ENCODE measurements around the gene WNK2. TPM values are rescaled to one million over a fixed set of nuclear protein-coding genes. Genes with fewer than 3 reads are reported as not detected.
A peak's percentile ranks its signal among the peaks of the same experiment; 100 is the strongest.
"Not testable (repeated sequence)": the region's sequence is repeated elsewhere in the genome, so short reads cannot be mapped to it uniquely, and the experiment has no call there.

WNK2 gene
- total and polyA plus RNA-seq, 12 donors = 16.6 to 236 (median 178) TPM

DNA sequence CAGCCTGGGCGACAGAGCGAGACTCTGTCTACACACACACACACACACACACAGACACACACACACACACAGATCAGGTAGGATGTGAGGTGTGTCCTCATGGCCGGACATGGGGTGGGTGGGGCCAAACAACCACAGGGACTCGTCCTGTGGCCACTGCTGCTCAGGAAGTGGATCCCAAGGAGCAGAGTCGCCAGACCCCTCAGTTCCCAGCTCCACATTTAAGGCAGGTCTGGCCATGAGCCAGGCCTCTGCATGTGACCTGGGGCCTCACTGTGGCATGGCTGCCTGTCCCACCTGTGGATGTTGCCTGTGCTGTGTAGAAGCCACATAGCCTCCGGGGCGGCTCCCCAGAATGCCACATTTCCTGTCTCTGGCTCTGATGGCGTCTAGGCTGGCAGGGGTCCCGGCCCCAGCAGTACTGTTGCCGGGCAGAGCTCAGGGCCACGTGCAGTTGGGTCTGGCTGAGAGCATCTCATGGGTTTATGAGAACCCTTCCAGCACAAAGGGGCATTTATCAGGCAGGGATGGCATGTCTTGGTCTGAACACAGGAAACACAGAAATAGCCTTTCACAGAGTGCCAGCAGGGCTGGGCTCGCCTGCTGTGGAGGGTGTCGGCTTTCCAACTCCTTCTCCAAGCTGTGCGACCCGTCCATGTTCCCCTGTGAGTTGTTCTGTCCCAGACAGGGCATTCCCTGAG lies 40.0 kb upstream of the WNK2 start:
- peak; percentile 47 to 79 (median 62) for ATAC-seq
- intact Hi-C loops (cut with DNase I) = no loop called here

DNA sequence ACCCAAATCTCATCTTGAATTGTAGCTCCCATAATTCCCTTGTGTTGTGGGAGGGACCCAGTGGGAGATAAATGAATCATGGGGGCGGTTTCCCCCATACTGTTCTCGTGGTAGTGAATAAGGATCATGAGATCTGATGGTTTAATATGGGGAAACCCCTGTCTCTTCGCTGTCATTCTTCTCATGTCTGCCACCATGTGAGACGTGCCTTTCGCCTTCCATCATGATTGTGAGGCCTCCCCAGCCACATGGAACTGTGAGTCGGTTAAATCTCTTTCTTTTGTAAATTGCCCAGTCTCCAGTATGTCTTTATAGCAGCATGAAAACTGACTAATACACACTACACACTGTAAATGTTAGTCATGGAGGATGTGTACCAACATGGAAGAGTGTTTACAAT lies 37.2 kb upstream of the WNK2 start:
- intact Hi-C loops (cut with DNase I); H3K36me3 ChIP-seq; H3K9me3 ChIP-seq; ATAC-seq; H3K4me3 ChIP-seq; DNase-seq; H3K27ac ChIP-seq; H3K27me3 ChIP-seq: not testable (repeated sequence)
- WGBS, 2 donors = 83 to 86% methylated on average over 6 of the region's 6 CpGs
- peaks cover 0 to 22% (median 9%) of the 10 kb centered on the region in 9 donors for H3K4me1 ChIP-seq

More for the DNA sequence above, 40.0 kb upstream of the WNK2 start:
- no peaks in the 10 kb centered on the region for H3K27me3 ChIP-seq
- no peak for DNase-seq
- no peak overlapping the region for H3K4me3 ChIP-seq
- 36 to 38% methylated on average over 15 of the region's 15 CpGs for WGBS, 2 donors
- peaks cover 0 to 17% (median 9%) of the 10 kb centered on the region in 9 donors for H3K4me1 ChIP-seq
- no peaks in the 10 kb centered on the region for H3K36me3 ChIP-seq
- TF ChIP-seq, protein P1, sequence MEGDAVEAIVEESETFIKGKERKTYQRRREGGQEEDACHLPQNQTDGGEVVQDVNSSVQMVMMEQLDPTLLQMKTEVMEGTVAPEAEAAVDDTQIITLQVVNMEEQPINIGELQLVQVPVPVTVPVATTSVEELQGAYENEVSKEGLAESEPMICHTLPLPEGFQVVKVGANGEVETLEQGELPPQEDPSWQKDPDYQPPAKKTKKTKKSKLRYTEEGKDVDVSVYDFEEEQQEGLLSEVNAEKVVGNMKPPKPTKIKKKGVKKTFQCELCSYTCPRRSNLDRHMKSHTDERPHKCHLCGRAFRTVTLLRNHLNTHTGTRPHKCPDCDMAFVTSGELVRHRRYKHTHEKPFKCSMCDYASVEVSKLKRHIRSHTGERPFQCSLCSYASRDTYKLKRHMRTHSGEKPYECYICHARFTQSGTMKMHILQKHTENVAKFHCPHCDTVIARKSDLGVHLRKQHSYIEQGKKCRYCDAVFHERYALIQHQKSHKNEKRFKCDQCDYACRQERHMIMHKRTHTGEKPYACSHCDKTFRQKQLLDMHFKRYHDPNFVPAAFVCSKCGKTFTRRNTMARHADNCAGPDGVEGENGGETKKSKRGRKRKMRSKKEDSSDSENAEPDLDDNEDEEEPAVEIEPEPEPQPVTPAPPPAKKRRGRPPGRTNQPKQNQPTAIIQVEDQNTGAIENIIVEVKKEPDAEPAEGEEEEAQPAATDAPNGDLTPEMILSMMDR (IDR thresholded peaks at IDR 0.05) = no peak
- H3K9me3 ChIP-seq = peaks cover 0 to 5% (median 0%) of the 10 kb centered on the region in 11 donors
- H3K27ac ChIP-seq = peak overlapping the region in 1 of 10 donors; percentile 49

DNA sequence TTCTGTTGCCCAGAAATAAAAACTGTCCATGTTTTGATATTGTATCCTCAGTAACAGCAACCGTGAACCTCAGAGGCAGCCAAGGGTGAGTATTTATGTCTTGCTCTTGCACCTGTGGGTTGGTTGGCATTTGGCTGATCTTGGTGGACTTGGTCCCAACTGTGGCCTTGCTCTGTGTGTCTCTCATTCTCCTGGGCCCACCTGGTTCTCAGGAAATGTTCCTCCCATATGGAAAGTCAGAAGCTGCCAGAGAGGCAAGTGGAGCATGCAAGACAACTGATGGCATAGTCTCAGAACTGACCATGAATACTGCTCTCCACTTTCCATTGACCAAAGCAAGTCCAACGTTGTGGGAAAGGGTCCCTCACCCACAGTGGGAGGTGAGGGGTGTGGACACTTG lies 36.3 kb upstream of the WNK2 start:
- peaks cover 0 to 22% (median 9%) of the 10 kb centered on the region in 9 donors for H3K4me1 ChIP-seq
- ATAC-seq (no peak), DNase-seq (no peak)
- TF ChIP-seq, protein P1 (IDR thresholded peaks at IDR 0.05) = no peak
- intact Hi-C loops (cut with DNase I) = no loop called here
- no peaks in the 10 kb centered on the region for H3K27me3 ChIP-seq
- H3K36me3 ChIP-seq = no peaks in the 10 kb centered on the region
- no peak overlapping the region for H3K27ac ChIP-seq
- no peak overlapping the region for H3K4me3 ChIP-seq
- peaks cover 0 to 5% (median 0%) of the 10 kb centered on the region in 11 donors for H3K9me3 ChIP-seq
- 69% methylated on average over 2 of the region's 2 CpGs for WGBS, 2 donors

DNA sequence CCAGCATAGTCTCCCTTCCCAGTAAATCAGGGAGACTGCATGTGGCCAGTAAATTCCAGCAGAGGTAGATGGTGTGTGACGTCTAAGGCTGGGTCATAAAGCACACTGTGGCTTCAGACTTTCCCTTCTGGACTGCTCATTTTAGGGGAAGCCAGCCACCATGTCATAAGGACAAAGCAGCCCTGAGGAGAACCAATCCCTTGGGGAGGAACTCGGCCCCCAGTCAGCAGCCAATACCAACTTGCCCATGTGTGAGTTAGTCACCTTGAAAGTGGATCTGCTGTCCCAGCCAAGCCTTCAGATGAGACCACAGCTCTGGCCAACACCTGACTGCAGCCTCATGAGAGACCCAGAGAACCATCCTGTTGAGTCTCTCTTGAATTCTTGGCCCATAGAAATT lies 35.2 kb upstream of the WNK2 start:
- intact Hi-C loops (cut with DNase I) = no loop called here
- WGBS, 2 donors = 88 to 94% methylated on average over 2 of the region's 2 CpGs
- peaks cover 0 to 5% (median 0%) of the 10 kb centered on the region in 11 donors for H3K9me3 ChIP-seq
- peak overlapping the region in 1 of 10 donors; percentile 83 for H3K27ac ChIP-seq
- DNase-seq (no peak), ATAC-seq (no peak)
- peaks cover 0 to 20% (median 9%) of the 10 kb centered on the region in 9 donors for H3K4me1 ChIP-seq
- no peaks in the 10 kb centered on the region for H3K27me3 ChIP-seq
- TF ChIP-seq, protein P1 (IDR thresholded peaks at IDR 0.05) = no peak
- no peak overlapping the region for H3K4me3 ChIP-seq
- no peaks in the 10 kb centered on the region for H3K36me3 ChIP-seq

DNA sequence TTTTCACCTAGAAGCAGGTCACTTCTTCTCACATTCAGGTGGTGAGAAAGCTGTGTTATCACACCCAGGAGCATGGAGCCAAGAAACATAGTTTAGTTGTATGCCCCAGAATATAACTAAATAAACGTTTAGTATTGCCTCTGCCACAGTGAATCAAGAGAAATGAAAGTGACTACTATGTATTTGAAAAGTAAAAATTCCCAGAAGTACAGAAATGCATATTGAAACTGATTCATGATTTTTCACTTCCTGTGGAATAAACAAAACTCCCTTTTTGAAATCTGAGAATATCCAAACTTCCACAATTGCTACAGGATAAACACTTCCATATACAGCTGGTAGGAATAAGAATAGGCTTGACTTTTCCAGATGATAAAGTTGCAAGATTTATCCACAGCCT lies 34.6 kb upstream of the WNK2 start:
- Histone ChIP-seq H3K27ac (peak overlapping the region in 1 of 10 donors; percentile 83), H3K9me3 (peaks cover 0 to 5% (median 0%) of the 10 kb centered on the region in 11 donors), H3K36me3 (no peaks in the 10 kb centered on the region), H3K4me3 (no peak overlapping the region), H3K27me3 (no peaks in the 10 kb centered on the region), H3K4me1 (peaks cover 0 to 14% (median 3%) of the 10 kb centered on the region in 9 donors)
- TF ChIP-seq, protein P1 (IDR thresholded peaks at IDR 0.05) = no peak
- no peak for ATAC-seq
- DNase-seq = no peak
- intact Hi-C loops (cut with DNase I) = no loop called here
- WGBS, 2 donors = 55 to 71% methylated on average over 1 of the region's 1 CpG

Data from heart right ventricle (tissue), 16 donors.